GM21737 (cell line): ENCODE data around the gene TPRG1.

Experiments
- ATAC-seq: cut with Tn5 transposase; IDR thresholded peaks from one replicate; pipeline ENCODE4 v1.9.1; 2021; ENCODE audit warnings: mild to moderate bottlenecking, moderate library complexity; ENCODE audit not compliant: unreplicated experiment

Gene TPRG1

GRCh38 chr3:189165092-189165612, 6.6 kb upstream of the TPRG1 start:
- ATAC-seq: no peak

GRCh38 chr3:189166321-189166720, 5.5 kb upstream of the TPRG1 start:
- no peak for ATAC-seq

GRCh38 chr3:189167027-189167766, 4.6 kb upstream of the TPRG1 start:
- no peak for ATAC-seq

GRCh38 chr3:189168711-189169110, 3.1 kb upstream of the TPRG1 start:
- ATAC-seq: no peak

GRCh38 chr3:189169728-189170127, 2.0 kb upstream of the TPRG1 start:
- ATAC-seq: no peak

GRCh38 chr3:189170559-189170958, 1.2 kb upstream of the TPRG1 start:
- no peak for ATAC-seq

- ATAC-seq: no peak
These were observed 1.1 kb downstream of the TPRG1 start for GRCh38 chr3:189172668-189173419.

- no peak for ATAC-seq
These were observed 12.8 kb downstream of the TPRG1 start for GRCh38 chr3:189184566-189184965.

- no peak for ATAC-seq
These were observed 14.3 kb downstream of the TPRG1 start for GRCh38 chr3:189186101-189186500.

GRCh38 chr3:189188466-189188865, 16.7 kb downstream of the TPRG1 start:
- no peak for ATAC-seq

- ATAC-seq: no peak
These were observed 21.0 kb downstream of the TPRG1 start for GRCh38 chr3:189192725-189193124.

- ATAC-seq: no peak
These were observed 23.5 kb downstream of the TPRG1 start for GRCh38 chr3:189195302-189195701.

GRCh38 chr3:189202106-189202505, 30.3 kb downstream of the TPRG1 start:
- ATAC-seq: no peak

- no peak for ATAC-seq
These were observed 30.8 kb downstream of the TPRG1 start for GRCh38 chr3:189202583-189202982.

- no peak for ATAC-seq
These were observed 32.5 kb downstream of the TPRG1 start for GRCh38 chr3:189204167-189204866.

- no peak for ATAC-seq
These were observed 33.2 kb downstream of the TPRG1 start for GRCh38 chr3:189204937-189205336.

- ATAC-seq: no peak
These were observed 38.5 kb downstream of the TPRG1 start for GRCh38 chr3:189210251-189210770.

- ATAC-seq: no peak
These were observed 40.9 kb downstream of the TPRG1 start for GRCh38 chr3:189212681-189213080.

- no peak for ATAC-seq
These were observed 42.9 kb downstream of the TPRG1 start for GRCh38 chr3:189214651-189215050.

- ATAC-seq: no peak
These were observed 51.3 kb downstream of the TPRG1 start for GRCh38 chr3:189222927-189223636.

- ATAC-seq: no peak
These were observed 53.7 kb downstream of the TPRG1 start for GRCh38 chr3:189225431-189225830.
